CD4-positive, alpha-beta T cell (primary cell): ENCODE data around the gene CTXN3. TPM values are rescaled to one million over a fixed set of nuclear protein-coding genes. Genes with fewer than 3 reads are reported as not detected.

Source experiments
- ATAC-seq: fragments of 200-7000 bp; cut with Tn5 transposase; one replicate; pipeline ENCODE4 v1.10.0; 2022; ENCODE audit warnings: mild to moderate bottlenecking; ENCODE audit not compliant: poor library complexity
- CTCF ChIA-PET: fragments of 350-600 bp; sonication (Branson Sonifier 250); formaldehyde crosslinking; loops from one replicate; lab custom pipeline; 2021; ENCODE audit warnings: antibody characterized with exemption, inconsistent platforms; lab: Charles Lee
- POLR2A ChIA-PET: fragments of 350-600 bp; sonication (Branson Sonifier 250); formaldehyde crosslinking; loops from one replicate; lab custom pipeline; 2021; ENCODE audit warnings: antibody characterized with exemption, inconsistent platforms; lab: Charles Lee
- DNase-seq, 14 experiments: peaks; one replicate each; pipeline ENCODE4 v3.0.0-alpha.2; 2013 to 2020; ENCODE audit warnings: mixed read lengths in 2 of 14
- H3K27ac ChIP-seq, 2 donors: one replicate each; pipeline versions ENCODE4 v1.5.1 to v1.7.0; 2013; ENCODE audit warnings: low read length in 2 of 2, low read depth in 1 of 2, mild to moderate bottlenecking in 1 of 2
- H3K27me3 ChIP-seq, 2 experiments: 1 replicate in 1 of 2; 2 replicates in 1 of 2; pipeline versions ENCODE4 v1.6.1 to v1.7.0; 2013; ENCODE audit warnings: low read length in 2 of 2, control low read depth in 1 of 2, mild to moderate bottlenecking in 1 of 2, moderate library complexity in 1 of 2; ENCODE audit not compliant: insufficient read depth in 2 of 2, control insufficient read depth in 1 of 2
- H3K36me3 ChIP-seq: one replicate; pipeline ENCODE4 v1.6.1; 2013; ENCODE audit warnings: low read length, control low read depth; ENCODE audit not compliant: insufficient read depth
- H3K4me1 ChIP-seq: one replicate; pipeline ENCODE4 v1.6.1; 2013; ENCODE audit warnings: low read length, control low read depth; ENCODE audit not compliant: insufficient read depth
- H3K4me3 ChIP-seq: one replicate; pipeline ENCODE4 v1.5.1; 2013; ENCODE audit warnings: mild to moderate bottlenecking, low read length, moderate library complexity
- H3K9me3 ChIP-seq, 2 experiments: 1 replicate in 1 of 2; 2 replicates in 1 of 2; pipeline versions ENCODE4 v1.6.1 to v1.7.0; 2013; ENCODE audit warnings: low read length in 2 of 2, mild to moderate bottlenecking in 2 of 2, control low read depth in 1 of 2, moderate library complexity in 1 of 2; ENCODE audit not compliant: control insufficient read depth in 1 of 2, insufficient read depth in 1 of 2
- H3K27ac Mint-ChIP-seq: one replicate; pipeline ENCODE4 v1.8.0; 2020; ENCODE audit warnings: mixed read lengths
- H3K27me3 Mint-ChIP-seq: one replicate; pipeline ENCODE4 v1.8.0; 2021; ENCODE audit warnings: mixed read lengths
- H3K36me3 Mint-ChIP-seq: one replicate; pipeline ENCODE4 v1.8.0; 2021; ENCODE audit warnings: low read depth, mixed read lengths
- H3K4me1 Mint-ChIP-seq: one replicate; pipeline ENCODE4 v1.8.0; 2021; ENCODE audit warnings: low read depth, mixed read lengths
- H3K4me3 Mint-ChIP-seq: one replicate; pipeline ENCODE4 v1.8.0; 2020; ENCODE audit warnings: mild to moderate bottlenecking, mixed read lengths
- H3K9me3 Mint-ChIP-seq: one replicate; pipeline ENCODE4 v1.8.0; 2020; ENCODE audit warnings: mixed read lengths
- CTCF ChIP-seq: fragments of 200-600 bp; IDR thresholded peaks from one replicate; pipeline ENCODE4 v1.8.0; 2022; ENCODE audit warnings: antibody characterized with exemption, mild to moderate bottlenecking
- intact Hi-C, 2 experiments: fragments of 100-400 bp; cut with DNase I in 1 of 2; cut with micrococcal nuclease in 1 of 2; formaldehyde crosslinking; loops; one replicate each; pipeline versions ENCODE4 v1.15.1 to v1.9.0; 2023 to 2025; cut with DNase I, micrococcal nuclease
- total RNA-seq, 174 experiments: library from RNA in 2 of 174; stranded (reverse) in 2 of 174; gene quantifications; one replicate each; pipeline ENCODE4 v1.2.3 and lab custom pipeline; 2021 to 2026

Gene CTXN3
- total RNA-seq, 2 experiments from 2014 or later, result not detected

GRCh38 chr5:127700237-127700766, 51.4 kb downstream of the CTXN3 start:
- H3K4me3 Mint-ChIP-seq, result no peak overlapping the region
- H3K27ac ChIP-seq, result no peak overlapping the region
- CTCF ChIA-PET, result no interaction called here

GRCh38 chr5:127702434-127702833, 53.6 kb downstream of the CTXN3 start:
- intact Hi-C loops, result no loop called here
- H3K4me3 ChIP-seq, result no peak overlapping the region
- no peaks in the 10 kb centered on the region for H3K36me3 ChIP-seq
- Mint-ChIP-seq H3K27ac (no peak overlapping the region), H3K9me3 (no peaks in the 10 kb centered on the region), H3K36me3 (no peaks in the 10 kb centered on the region), H3K27me3 (peaks cover 12% of the 10 kb centered on the region), H3K4me3 (no peak overlapping the region), H3K4me1 (no peaks in the 10 kb centered on the region)
- ATAC-seq, result no peak
- CTCF ChIA-PET, result no interaction called here
- POLR2A ChIA-PET, result no interaction called here
- no peak overlapping the region for H3K27ac ChIP-seq
- peaks cover 0 to 7% of the 10 kb centered on the region in 2 experiments for H3K27me3 ChIP-seq
- TF ChIP-seq CTCF, result no peak
- no peaks in the 10 kb centered on the region for H3K9me3 ChIP-seq
- no peaks in the 10 kb centered on the region for H3K4me1 ChIP-seq
- no peak for DNase-seq

More at GRCh38 chr5:127700237-127700766, 51.4 kb downstream of the CTXN3 start:
- POLR2A ChIA-PET, result no interaction called here
- ATAC-seq (no peak), DNase-seq (no peak)
- Histone ChIP-seq H3K27me3 (peaks cover 0 to 7% of the 10 kb centered on the region in 2 experiments), H3K36me3 (no peaks in the 10 kb centered on the region), H3K9me3 (no peaks in the 10 kb centered on the region), H3K4me1 (no peaks in the 10 kb centered on the region), H3K4me3 (no peak overlapping the region)
- Mint-ChIP-seq H3K4me1 (no peaks in the 10 kb centered on the region), H3K9me3 (no peaks in the 10 kb centered on the region), H3K36me3 (no peaks in the 10 kb centered on the region), H3K27me3 (peaks cover 6% of the 10 kb centered on the region), H3K27ac (no peak overlapping the region)
- intact Hi-C loops, result no loop called here
- TF ChIP-seq CTCF, result no peak

- Histone ChIP-seq H3K36me3 (no peaks in the 10 kb centered on the region), H3K27ac (no peak within 1 kb of the TSS), H3K27me3 (peaks cover 0 to 7% of the 10 kb centered on the region in 2 experiments), H3K4me3 (no peak within 1 kb of the TSS), H3K9me3 (no peaks in the 10 kb centered on the region), H3K4me1 (no peaks in the 10 kb centered on the region)
- CTCF ChIA-PET, result no interaction called here
- no peak for ATAC-seq
- no peak within 1 kb of the TSS for H3K4me3 Mint-ChIP-seq
- no peak for TF ChIP-seq CTCF
- H3K36me3 Mint-ChIP-seq, result no peaks in the 10 kb centered on the region
- intact Hi-C loops, result no loop called here
- H3K9me3 Mint-ChIP-seq, result no peaks in the 10 kb centered on the region
- no peaks in the 10 kb centered on the region for H3K4me1 Mint-ChIP-seq
- no peak for DNase-seq
- peaks cover 12% of the 10 kb centered on the region for H3K27me3 Mint-ChIP-seq
- POLR2A ChIA-PET, result no interaction called here
- no peak within 1 kb of the TSS for H3K27ac Mint-ChIP-seq
Measured at GRCh38 chr5:127702926-127703561, 54.2 kb downstream of the CTXN3 start, which contains the start of gene CCDC192. CCDC192 (plus strand) TSS chr5:127703391; CDS start chr5:127703446, 55 bp downstream.
